GM21825 (cell line): Measurements from ENCODE around the gene ARL5A.

ENCODE experiments used
- ATAC-seq: cut with Tn5 transposase; IDR thresholded peaks from one replicate; pipeline ENCODE4 v1.9.1; 2021; ENCODE audit warnings: mild to moderate bottlenecking, moderate library complexity; ENCODE audit not compliant: unreplicated experiment

ARL5A gene

GRCh38 chr2:151769606-151770005 is 58.6 kb downstream of the ARL5A start:
- ATAC-seq: no peak

GRCh38 chr2:151767536-151767935 is 60.7 kb downstream of the ARL5A start:
- ATAC-seq: no peak

DNA sequence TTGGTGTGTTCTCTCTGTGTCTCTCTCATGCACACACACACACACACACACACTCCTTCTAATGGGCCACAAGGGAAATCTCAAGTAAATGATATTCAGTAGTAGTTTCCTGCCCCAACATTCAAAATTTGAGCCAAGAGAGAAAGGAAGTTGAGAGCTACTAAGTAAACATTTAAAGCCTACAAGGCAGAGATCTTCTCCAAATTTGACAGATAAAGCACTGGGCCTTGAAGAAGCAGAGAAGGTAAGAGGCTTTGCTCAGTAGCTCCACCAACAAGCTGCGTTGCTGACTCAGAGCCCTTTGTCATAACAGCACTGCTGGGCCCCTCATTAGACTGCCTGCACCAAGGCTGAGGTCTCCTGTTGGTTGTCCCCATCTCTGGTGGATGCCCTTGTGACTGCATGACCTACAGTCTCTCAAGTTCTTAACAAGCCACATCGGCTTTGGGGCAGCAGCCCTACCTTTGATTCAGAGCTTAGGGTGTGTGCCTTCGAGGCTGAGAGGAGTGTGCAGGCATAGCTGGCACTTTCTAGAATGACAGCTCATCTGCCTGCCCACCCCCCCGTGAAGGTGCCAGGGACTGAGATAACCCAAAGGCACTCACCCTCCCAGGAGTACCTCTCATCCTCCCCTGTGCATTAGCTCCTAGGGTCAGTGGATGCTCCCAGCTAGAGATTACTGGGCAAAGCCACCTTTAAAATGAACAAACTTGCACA is 61.6 kb downstream of the ARL5A start:
- peak; percentile 39 for ATAC-seq

- ATAC-seq: no peak
These were observed 62.3 kb downstream of the ARL5A start for GRCh38 chr2:151765760-151766410.

DNA sequence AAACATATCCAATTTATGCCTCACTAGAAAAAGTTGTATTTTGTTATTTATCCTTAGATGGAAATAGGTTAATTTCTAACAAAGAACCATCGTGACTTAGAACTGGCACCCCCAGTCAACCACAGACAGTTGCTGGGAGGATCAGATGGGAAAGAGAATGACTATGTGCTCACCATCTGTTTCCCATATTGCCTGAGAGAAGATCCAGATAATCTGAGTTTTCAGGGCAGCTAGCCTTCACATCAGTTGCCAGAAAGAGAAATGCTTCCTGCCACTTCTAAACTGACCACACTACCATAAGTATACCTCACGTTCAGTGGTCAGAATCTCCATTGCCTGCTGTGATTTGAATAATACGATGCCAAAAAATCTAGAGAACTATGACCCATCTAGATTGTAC is 65.5 kb downstream of the ARL5A start:
- no peak for ATAC-seq

GRCh38 chr2:151761687-151762086 is 66.5 kb downstream of the ARL5A start:
- ATAC-seq: no peak

DNA sequence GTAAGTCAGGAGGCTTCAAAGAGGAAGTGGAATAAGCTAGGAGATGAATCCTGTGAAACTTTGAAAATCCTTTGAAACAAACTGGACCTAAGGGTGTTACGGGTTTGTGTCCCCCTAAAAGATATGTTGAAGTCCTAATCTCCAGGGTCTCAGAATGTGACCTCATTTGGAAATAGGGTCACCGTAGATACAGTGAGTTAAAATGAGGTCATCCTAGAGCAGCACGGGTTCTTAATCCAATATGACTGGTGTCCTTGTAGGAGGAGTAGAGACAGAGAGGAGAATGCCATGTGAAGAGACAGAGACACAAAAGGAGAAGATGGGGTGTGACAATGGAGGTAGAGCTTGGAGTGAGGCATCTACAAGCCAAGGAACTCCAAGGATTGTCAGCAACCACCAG is 67.0 kb downstream of the ARL5A start:
- no peak for ATAC-seq

GRCh38 chr2:151760139-151760650 is 68.0 kb downstream of the ARL5A start:
- no peak for ATAC-seq

DNA sequence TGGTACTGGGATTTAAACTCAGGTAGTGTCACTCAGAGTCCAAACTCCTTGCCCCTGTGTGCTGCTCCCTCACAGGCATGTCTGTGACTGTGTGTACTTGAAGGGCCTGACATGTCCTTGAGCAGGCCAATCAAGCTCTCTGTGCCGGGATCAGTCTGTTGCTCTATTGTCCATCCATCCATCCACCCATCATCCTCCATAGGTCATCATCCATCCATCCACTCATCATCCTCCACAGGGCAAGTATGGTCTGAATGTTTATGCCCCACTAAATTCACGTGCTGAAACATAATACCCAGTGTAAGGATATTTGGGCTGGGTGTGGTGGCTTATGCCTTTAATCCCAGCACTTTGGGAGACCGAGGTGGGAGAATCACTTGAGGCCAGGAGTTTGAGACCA is 69.5 kb downstream of the ARL5A start:
- ATAC-seq: no peak

DNA sequence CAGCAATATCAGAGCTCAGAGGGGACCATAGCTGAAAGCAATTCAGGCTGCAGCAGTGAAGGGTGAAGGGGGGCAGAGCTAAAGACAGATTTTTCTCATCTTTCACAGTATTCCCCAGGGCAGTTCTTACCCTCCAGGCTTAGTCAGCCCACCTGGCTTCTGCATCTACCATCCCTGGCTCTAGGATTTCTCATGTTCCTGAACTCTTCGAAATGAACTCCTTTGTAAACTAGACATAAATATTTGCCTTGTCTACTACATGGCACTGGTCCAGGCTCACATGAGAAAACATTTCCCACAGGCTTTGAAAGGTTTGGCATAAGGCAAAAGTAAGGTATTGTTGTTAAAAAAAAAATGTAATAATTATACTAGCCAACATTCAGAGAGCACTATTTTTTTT is 70.4 kb downstream of the ARL5A start:
- ATAC-seq: no peak

GRCh38 chr2:151756820-151757219 is 71.4 kb downstream of the ARL5A start:
- no peak for ATAC-seq

- no peak for ATAC-seq
These were observed 73.8 kb downstream of the ARL5A start for GRCh38 chr2:151754253-151754897.

DNA sequence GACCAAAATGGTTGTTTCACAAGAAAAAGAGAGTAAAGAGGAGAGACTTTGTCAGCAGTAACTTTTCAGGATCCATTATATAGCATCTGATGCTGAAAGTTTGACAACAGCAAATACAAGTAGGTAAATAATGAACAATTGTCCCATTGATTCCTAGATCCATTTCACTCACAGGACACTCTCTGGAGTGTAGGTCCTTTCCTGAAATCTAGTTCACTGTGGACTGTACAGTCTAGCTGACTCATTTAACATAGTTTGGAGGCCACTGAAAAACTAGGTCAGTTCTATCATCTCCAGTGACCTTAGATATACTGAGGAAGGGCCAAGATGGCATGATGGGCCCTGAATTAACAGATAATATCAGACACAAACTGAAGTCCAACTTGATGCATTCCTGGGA is 74.7 kb downstream of the ARL5A start:
- no peak for ATAC-seq
